ENCODE data around the gene SYF2. TPM values are rescaled to one million over a fixed set of nuclear protein-coding genes. Genes with fewer than 3 reads are reported as not detected.
"Not testable (repeated sequence)": the region's sequence is repeated elsewhere in the genome, so short reads cannot be mapped to it uniquely, and the experiment has no call there.

The SYF2 gene
- polyA plus RNA-seq, 4 donors = 92.8 to 122 (median 107) TPM

DNA sequence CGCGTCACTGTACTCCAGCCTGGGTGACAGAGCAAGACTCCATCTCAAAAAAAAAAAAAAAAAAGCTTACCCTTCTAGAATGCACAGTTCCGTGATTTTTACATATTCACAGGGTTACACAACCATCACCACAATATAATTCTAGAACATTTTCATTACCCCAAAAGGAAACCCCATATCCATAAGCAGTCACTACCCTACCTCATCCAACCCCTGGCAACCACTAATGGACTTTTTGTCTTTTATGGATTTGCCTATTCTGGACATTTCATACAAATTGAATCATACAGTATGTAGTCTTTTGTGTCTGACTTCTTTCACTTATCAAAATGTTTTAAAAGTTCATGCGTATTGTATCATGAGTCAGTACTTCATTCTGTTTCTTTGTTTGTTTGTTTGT lies 22.8 kb downstream of the SYF2 start:
- no peak for DNase-seq (ENCODE audit: low read depth in 4 of 4, low spot score in 2 of 4)

DNA sequence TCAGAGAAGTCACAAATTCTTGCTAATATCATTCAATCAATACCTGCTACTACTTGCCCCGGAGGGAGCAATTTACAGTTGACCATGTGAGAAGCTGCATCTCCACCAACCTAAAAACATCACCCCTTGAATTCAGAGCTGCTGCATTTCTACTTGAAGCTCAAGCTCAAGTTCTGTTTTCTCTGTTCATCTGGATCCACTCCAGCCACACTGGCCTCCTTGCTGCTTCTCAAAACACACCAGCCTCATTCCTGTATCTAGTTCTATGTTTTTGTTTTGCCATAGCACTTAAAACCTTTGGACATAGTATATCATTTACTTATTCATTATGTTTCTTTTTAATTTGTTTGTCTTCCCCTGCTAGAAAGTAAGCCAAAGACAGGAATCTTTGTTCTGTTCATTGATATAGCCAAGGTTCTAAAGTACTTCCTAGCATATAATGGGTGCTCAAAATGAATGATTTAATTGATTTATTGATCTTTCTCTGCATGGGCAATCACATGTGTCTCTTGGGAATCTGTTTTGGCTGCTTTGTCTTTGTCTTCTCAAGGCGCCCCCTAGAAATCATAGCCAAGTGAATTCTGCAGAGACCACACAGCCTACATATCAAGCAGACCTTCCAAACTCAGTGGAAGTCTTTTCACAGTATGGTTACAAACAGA lies 23.6 kb downstream of the SYF2 start:
- DNase-seq (ENCODE audit: low read depth in 4 of 4, low spot score in 2 of 4) = no peak

DNA sequence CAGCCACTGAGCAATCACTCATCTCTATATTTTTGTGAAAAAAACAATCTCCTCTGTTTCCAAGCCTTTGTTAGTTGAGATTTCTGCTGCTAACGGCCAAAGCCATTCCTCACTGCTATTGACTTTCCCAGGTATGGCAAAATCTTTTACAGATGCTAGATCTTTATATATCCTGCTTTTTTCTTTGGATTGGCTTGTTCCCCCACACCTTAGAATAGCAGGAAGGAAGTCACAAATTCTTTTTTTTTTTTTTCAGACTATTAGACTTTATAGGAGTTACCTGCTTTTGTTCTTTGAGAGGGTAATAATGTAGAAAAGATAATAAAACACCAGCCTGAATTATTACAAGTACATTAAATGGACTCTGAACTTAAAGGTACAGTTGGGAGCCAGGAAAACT lies 24.2 kb downstream of the SYF2 start:
- DNase-seq (ENCODE audit: low read depth in 4 of 4, low spot score in 2 of 4) = no peak

GRCh38 chr1:25206201-25206600 lies 26.1 kb downstream of the SYF2 start:
- DNase-seq (ENCODE audit: low read depth in 4 of 4, low spot score in 2 of 4) = no peak

- DNase-seq (ENCODE audit: low read depth in 4 of 4, low spot score in 2 of 4) = no peak
Measured at GRCh38 chr1:25205786-25206185, 26.5 kb downstream of the SYF2 start.

- DNase-seq (ENCODE audit: low read depth in 4 of 4, low spot score in 2 of 4) = no peak
Measured at GRCh38 chr1:25204797-25205480, 27.4 kb downstream of the SYF2 start.

DNA sequence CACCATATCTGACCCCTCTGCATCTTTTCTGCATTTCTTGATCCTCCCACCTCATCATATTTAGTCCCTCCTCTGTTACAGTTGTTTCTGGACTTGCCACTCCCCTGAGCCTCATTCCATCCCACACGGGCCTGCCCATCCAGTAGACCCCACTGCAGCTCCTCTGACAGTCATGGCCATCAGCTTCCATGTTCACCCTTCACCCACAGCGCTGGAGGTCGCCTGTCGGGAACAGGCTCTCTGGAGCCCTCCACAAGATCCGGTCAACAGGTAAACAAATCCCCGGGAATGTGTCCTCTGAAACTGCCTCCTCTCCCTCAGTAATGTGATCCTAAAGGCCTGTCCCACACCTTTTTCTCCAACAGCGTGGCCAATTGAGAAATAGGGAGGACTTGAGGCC lies 31.3 kb downstream of the SYF2 start:
- DNase-seq (ENCODE audit: low read depth in 4 of 4, low spot score in 2 of 4) = no peak

GRCh38 chr1:25199819-25200620 lies 32.3 kb downstream of the SYF2 start:
- DNase-seq (ENCODE audit: low read depth in 4 of 4, low spot score in 2 of 4) = no peak

GRCh38 chr1:25198663-25199252 lies 33.5 kb downstream of the SYF2 start:
- no peak for DNase-seq (ENCODE audit: low read depth in 4 of 4, low spot score in 2 of 4)

GRCh38 chr1:25197982-25198662 lies 34.2 kb downstream of the SYF2 start:
- no peak for DNase-seq (ENCODE audit: low read depth in 4 of 4, low spot score in 2 of 4)

DNA sequence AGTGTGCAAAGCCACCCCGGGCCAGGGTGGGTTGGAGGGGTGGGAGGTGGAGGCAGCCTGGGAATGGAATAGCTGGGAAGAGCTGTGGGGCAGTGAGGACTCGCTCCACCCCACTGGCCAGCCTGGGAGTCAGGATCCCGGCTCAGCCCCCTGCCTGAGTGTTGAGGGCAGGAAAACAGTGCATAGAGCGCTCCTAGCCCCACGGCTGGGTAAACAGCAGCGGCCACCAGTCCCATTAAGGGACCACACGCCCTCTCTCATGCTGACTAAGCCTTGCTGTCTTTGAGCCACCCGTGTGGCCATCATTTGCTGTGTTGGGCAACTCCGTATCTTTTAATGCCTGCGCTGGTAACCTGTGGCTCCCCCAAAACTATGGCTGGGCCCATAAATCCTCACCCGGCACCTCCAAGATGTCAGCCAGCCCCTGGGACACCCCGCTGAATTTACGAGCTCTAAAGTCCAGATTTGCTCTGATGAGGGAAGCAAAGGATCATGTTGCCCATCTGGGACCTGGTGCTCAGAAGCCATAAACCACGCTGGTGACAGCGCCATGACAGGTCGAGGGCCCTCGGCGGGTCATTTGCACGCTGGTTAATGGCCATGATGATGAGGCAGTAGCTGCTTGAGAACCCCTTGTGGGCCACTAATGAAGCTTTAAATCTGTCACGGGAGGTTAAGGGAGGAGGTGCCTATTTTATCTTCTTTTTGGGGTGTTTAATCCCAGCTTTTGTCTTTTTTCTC lies 34.9 kb downstream of the SYF2 start:
- no peak for DNase-seq (ENCODE audit: low read depth in 4 of 4, low spot score in 2 of 4)

DNA sequence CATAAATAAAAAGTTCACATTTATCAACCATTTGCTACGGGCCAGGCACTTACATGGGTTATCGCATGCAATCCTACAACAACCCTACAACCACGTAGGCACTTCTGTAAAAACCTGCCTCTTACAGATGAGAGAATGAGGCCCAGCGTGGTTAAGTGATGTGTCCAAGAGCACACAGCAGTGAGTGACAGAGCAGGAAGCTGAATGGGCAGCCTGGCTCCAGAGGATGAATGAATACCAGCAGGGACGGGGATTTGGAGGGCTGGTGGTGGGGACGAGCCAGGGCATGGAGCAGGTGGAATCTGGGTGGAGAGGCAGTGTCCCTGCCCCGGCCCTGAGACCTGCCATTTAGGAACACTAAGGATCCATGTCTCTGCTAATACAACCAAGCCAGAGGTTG lies 35.5 kb downstream of the SYF2 start:
- no peak for DNase-seq (ENCODE audit: low read depth in 4 of 4, low spot score in 2 of 4)

DNA sequence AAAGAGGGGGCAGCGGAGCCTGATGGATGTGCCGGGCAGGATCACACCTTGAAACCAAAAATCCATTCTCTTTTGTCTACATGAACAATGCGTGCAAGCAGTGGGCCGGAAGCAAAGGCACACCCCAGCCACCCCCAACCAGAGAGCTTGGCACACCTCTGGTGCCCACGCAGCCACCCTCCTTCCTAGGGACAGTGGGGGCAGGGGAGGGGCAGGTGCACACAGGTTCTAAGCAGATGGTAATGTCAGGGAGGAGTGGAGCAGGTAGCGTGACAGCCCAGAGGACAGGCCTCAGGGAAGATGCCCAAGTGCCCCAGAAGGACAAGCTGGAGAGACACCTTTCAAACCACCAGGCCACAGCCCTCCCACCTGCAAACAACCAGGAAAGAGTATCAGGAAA lies 36.5 kb downstream of the SYF2 start:
- no peak for DNase-seq (ENCODE audit: low read depth in 4 of 4, low spot score in 2 of 4)

- no peak for DNase-seq (ENCODE audit: low read depth in 4 of 4, low spot score in 2 of 4)
Measured at GRCh38 chr1:25194572-25195020, 37.7 kb downstream of the SYF2 start.

DNA sequence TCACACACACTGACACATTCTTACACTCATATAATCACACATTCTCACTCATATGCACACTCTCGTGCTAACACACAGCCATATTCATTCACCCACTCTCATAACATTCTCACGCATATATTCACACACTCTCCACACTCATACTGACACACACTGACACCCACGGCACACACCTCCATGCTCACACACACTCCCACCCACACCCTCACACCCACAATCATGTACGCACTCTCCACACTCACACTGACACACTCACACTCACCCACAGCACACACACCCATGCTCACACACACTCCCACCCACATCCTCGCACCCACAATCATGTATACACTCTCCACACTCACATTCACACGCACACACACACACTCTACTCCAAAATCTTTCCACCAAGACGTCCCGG lies 38.2 kb downstream of the SYF2 start:
- no peak for DNase-seq (ENCODE audit: low read depth in 4 of 4, low spot score in 2 of 4)

DNA sequence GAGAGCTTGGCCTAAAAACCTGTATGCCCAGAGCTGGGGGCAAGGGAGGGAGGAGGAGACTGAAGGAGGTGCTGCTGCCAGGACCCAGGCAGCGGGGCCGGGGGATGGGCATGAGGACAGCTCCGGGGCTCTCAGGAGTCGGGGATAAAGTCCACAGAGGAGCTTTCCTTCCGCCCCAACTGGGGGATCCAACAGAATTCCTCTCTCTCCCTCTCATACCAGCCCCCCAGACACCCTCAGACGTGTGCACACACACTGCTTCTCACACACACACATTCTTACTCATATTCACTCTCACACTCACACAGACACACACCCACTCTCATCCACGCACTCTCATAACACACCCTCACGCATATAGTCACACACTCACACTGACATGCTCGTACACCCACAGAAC lies 39.1 kb downstream of the SYF2 start:
- no peak for DNase-seq (ENCODE audit: low read depth in 4 of 4, low spot score in 2 of 4)

GRCh38 chr1:25192154-25192553 lies 40.1 kb downstream of the SYF2 start:
- DNase-seq (ENCODE audit: low read depth in 4 of 4, low spot score in 2 of 4) = no peak

DNA sequence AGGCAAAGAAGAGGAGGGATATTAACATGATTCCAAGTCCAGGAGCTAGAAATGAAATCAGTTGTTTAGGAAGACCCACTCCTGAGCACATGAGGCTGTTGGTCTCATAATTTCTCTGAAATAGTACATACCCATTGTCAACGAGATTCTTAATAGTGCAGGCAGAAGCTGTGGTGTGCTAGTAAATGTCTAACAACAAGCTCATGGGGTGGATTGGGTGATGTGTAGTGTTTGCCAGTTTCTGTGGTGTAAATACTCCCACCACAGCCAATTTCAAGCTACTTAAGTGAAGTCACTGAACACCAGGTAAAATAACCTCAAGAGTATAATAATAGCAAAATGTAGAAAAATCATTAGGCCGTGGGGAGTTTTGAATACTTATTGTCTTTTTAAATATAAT lies 42.0 kb downstream of the SYF2 start:
- no peak for DNase-seq (ENCODE audit: low read depth in 4 of 4, low spot score in 2 of 4)

GRCh38 chr1:25187904-25188303 lies 44.4 kb downstream of the SYF2 start:
- not testable (repeated sequence) for DNase-seq (ENCODE audit: low read depth in 4 of 4, low spot score in 2 of 4)

- no peak for DNase-seq (ENCODE audit: low read depth in 4 of 4, low spot score in 2 of 4)
Measured at GRCh38 chr1:25187077-25187476, 45.2 kb downstream of the SYF2 start.

All from left renal cortex interstitium (tissue), 4 donors.